K562 (cell line): ENCODE measurements around the gene NABP2. TPM values are rescaled to one million over a fixed set of nuclear protein-coding genes. Genes with fewer than 3 reads are reported as not detected.

Experiments used
- ATAC-seq: fragments of 200-7000 bp; cut with Tn5 transposase; 3 replicates; pipeline ENCODE4 v1.9.1; 2020; ENCODE audit warnings: moderate library complexity
- BruUV-seq: library from RNA; stranded (reverse); fragments of 400-500 nt; replicated peaks from 2 replicates; lab custom pipeline; 2021; lab: Mats Ljungman, UMichigan
- CTCF ChIA-PET: fragments of 300-600 bp; formaldehyde crosslinking; extraction: SDS; loops from one replicate; lab custom pipeline; 2021; ENCODE audit warnings: low intra/inter-chr PET ratio; lab: Yijun Ruan, JAX
- POLR2A ChIA-PET: fragments of 300-600, 350-650 bp; sonication (Branson Sonifier 250); formaldehyde crosslinking; extraction: SDS; loops from one replicate; lab custom pipeline; 2021; ENCODE audit warnings: antibody characterized with exemption, inconsistent platforms; lab: Yijun Ruan, JAX
- DNase-seq, 4 experiments: peaks; one replicate each; pipeline versions ENCODE4 v3.0.0 to v3.0.0-alpha.2; 2011 to 2018; ENCODE audit warnings: low spot score in 3 of 4, mixed read lengths in 3 of 4; ENCODE audit errors: extremely low read depth in 1 of 4
- FAIRE-seq: peaks from 2 replicates; lab custom pipeline; 2011; peaks lifted over from hg19 to GRCh38; lab: Jason Lieb, UNC
- H2AFZ ChIP-seq: 2 replicates; pipeline ENCODE4 v1.6.0; 2011; ENCODE audit warnings: low read depth, low read length, control low read depth, inconsistent platforms
- H3K27ac ChIP-seq: fragments of 200-600 bp; 3 replicates; pipeline ENCODE4 v1.8.0; 2011; ENCODE audit warnings: low read depth, mild to moderate bottlenecking, control low read depth, inconsistent platforms, low read length, moderate library complexity, mixed read lengths; ENCODE audit errors: extremely low read depth
- H3K27me3 ChIP-seq, 2 experiments: fragments of 300-600 bp in 1 of 2; 2 replicates in 1 of 2; 3 replicates in 1 of 2; pipeline versions ENCODE4 v1.6.0 to v1.8.0; 2011; ENCODE audit warnings: inconsistent platforms in 2 of 2, low read length in 2 of 2, mild to moderate bottlenecking in 1 of 2, mixed read lengths in 1 of 2, moderate library complexity in 1 of 2; ENCODE audit not compliant: control insufficient read depth in 2 of 2, insufficient read depth in 2 of 2
- H3K36me3 ChIP-seq: fragments of 300-600 bp; 3 replicates; pipeline ENCODE4 v1.8.0; 2011; ENCODE audit warnings: mild to moderate bottlenecking, low read length, inconsistent platforms; ENCODE audit not compliant: control insufficient read depth, insufficient read depth
- H3K4me1 ChIP-seq, 2 experiments: fragments of 200-600 bp in 1 of 2; replicated peaks in 1 of 2; 2 replicates in 1 of 2; 3 replicates in 1 of 2; pipeline versions ENCODE4 v1.5.1 to v1.8.0; 2011; ENCODE audit warnings: inconsistent platforms in 2 of 2, low read length in 2 of 2, mild to moderate bottlenecking in 1 of 2, mixed read lengths in 1 of 2, moderate library complexity in 1 of 2; ENCODE audit not compliant: control insufficient read depth in 2 of 2, insufficient read depth in 2 of 2
- H3K4me2 ChIP-seq: 2 replicates; pipeline ENCODE4 v1.6.1; 2011; ENCODE audit warnings: low read length, control low read depth, inconsistent platforms, mixed read lengths; ENCODE audit not compliant: insufficient read depth
- H3K4me3 ChIP-seq: fragments of 200-600 bp; sonication (generic), shearing (Covaris generic); 2 replicates; pipeline ENCODE4 v1.5.1; 2016; ENCODE audit warnings: control low read depth, inconsistent platforms
- H3K79me2 ChIP-seq: fragments of 200-600 bp; 3 replicates; pipeline ENCODE4 v1.8.0; 2011; ENCODE audit warnings: low read length, inconsistent platforms; ENCODE audit not compliant: control insufficient read depth, insufficient read depth
- H3K9ac ChIP-seq, 2 experiments: 2 replicates each; pipeline versions ENCODE4 v1.6.0 to v1.6.1; 2011; ENCODE audit warnings: low read depth in 2 of 2, low read length in 2 of 2, control low read depth in 1 of 2, inconsistent platforms in 1 of 2, mild to moderate bottlenecking in 1 of 2, mixed read lengths in 1 of 2; ENCODE audit not compliant: insufficient read depth in 1 of 2
- H3K9me1 ChIP-seq: one replicate; pipeline ENCODE4 v1.6.0; 2011; ENCODE audit warnings: inconsistent platforms, mild to moderate bottlenecking, low read length, moderate library complexity; ENCODE audit not compliant: control insufficient read depth, insufficient read depth
- H3K9me3 ChIP-seq: replicated peaks from 2 replicates; pipeline ENCODE4 v1.5.1; 2011; ENCODE audit warnings: low read depth, low read length, inconsistent platforms; ENCODE audit not compliant: control insufficient read depth, insufficient read depth
- H4K20me1 ChIP-seq: replicated peaks from 2 replicates; pipeline ENCODE4 v1.6.1; 2011; ENCODE audit warnings: low read length, inconsistent platforms, mixed read lengths; ENCODE audit not compliant: control insufficient read depth, insufficient read depth
- CAMTA2 ChIP-seq: fragments of 250-450 bp; sonication (Bioruptor Pico); conservative IDR thresholded peaks from 2 replicates; pipeline ENCODE4 v1.5.1; 2022
- FOSL1 ChIP-seq: fragments of 200-800 bp; sonication (Bioruptor generic); conservative IDR thresholded peaks from 2 replicates; pipeline ENCODE4 v1.6.1; 2016; ENCODE audit warnings: missing genetic modification characterization, missing compliant biosample characterization
- JUNB ChIP-seq: fragments of 450-650 bp; formaldehyde crosslinking; conservative IDR thresholded peaks from 2 replicates; pipeline ENCODE4 v1.4.0; 2020; ENCODE audit warnings: mild to moderate bottlenecking
- KDM5B ChIP-seq: fragments of 200-600 bp; sonication (generic); IDR thresholded peaks from 2 replicates; pipeline ENCODE4 v1.6.1; 2012; ENCODE audit warnings: low read depth, mild to moderate bottlenecking, moderate library complexity, low read length, control low read depth, inconsistent platforms; ENCODE audit not compliant: insufficient replicate concordance
- MXD1 ChIP-seq: fragments of 250-450 bp; sonication (Bioruptor Pico); IDR thresholded peaks from 2 replicates; pipeline ENCODE4 v1.8.0; 2021; ENCODE audit warnings: borderline replicate concordance, mild to moderate bottlenecking, moderate library complexity; ENCODE audit not compliant: poor library complexity, severe bottlenecking
- OTX1 ChIP-seq: fragments of 450-650 bp; formaldehyde crosslinking; IDR thresholded peaks from 2 replicates; pipeline ENCODE4 v1.4.0; 2022; ENCODE audit warnings: mild to moderate bottlenecking
- PKNOX1 ChIP-seq: fragments of 450-650 bp; IDR thresholded peaks from 2 replicates; pipeline ENCODE4 v1.6.1; 2016
- POLR2A ChIP-seq: fragments of 450-650 bp; conservative IDR thresholded peaks from 2 replicates; pipeline ENCODE4 v1.6.1; 2016
- ZBTB33 ChIP-seq: sonication (generic); formaldehyde crosslinking; IDR thresholded peaks from 2 replicates; pipeline ENCODE4 v1.8.1; 2023; ENCODE audit warnings: mild to moderate bottlenecking, missing genetic modification reagents
- ZNF24 ChIP-seq: fragments of 450-650 bp; IDR thresholded peaks from 2 replicates; pipeline ENCODE4 v1.6.1; 2016
- ZNF584 ChIP-seq: fragments of 200-800 bp; sonication (Bioruptor generic); IDR thresholded peaks from 2 replicates; pipeline ENCODE4 v1.6.1; 2016; ENCODE audit warnings: low read depth, mild to moderate bottlenecking, missing genetic modification characterization, missing compliant biosample characterization
- ZNF695 ChIP-seq: fragments of 450-650 bp; formaldehyde crosslinking; IDR thresholded peaks from 2 replicates; pipeline ENCODE4 v1.4.0; 2020; ENCODE audit warnings: mild to moderate bottlenecking, moderate library complexity
- WGBS: fragments of 100-300 bp; shearing (Covaris generic); methylation state at CpG from one replicate; pipeline ENCODE4 v1.1.6; 2016; ENCODE audit warnings: low coverage, mixed read lengths; ENCODE audit not compliant: insufficient coverage; ENCODE audit errors: missing lambda C conversion rate; 5-methylcytosine and 5-hydroxymethylcytosine counted together
- in situ Hi-C: fragments of 300-500 bp; cut with MboI; formaldehyde crosslinking; loops from 4 replicates; pipeline ENCODE4 v1.15.0; 2018; ENCODE audit warnings: inconsistent platforms, mixed read lengths
- intact Hi-C: fragments of 100-400 bp; cut with micrococcal nuclease; formaldehyde crosslinking; loops from 2 replicates; pipeline ENCODE4 v1.14.2; 2022
- polyA plus RNA-seq, 8 experiments: library from polyadenylated mRNA; depleted of rRNA in 4 of 8; stranded (reverse) in 5 of 8; unstranded in 3 of 8; fragments of >200 nt; fragmentation: Nextera tagmentation in 2 of 8; fragmentation: Illumina TruSeq in 1 of 8; extraction: Ambion mirVana in 2 of 8; extraction: Trizol in 1 of 8; gene quantifications; 2 replicates each; pipeline versions ENCODE4 v1.2.1 to v1.2.3, GENCODE V29; 2011 to 2014; ENCODE audit warnings: inconsistent platforms in 1 of 8, missing spikeins in 1 of 8
- total RNA-seq, 7 experiments: library from RNA; depleted of rRNA in 6 of 7; stranded (reverse); fragments of >200 nt in 6 of 7; fragmentation: Illumina TruSeq in 2 of 7; extraction: Trizol in 2 of 7; gene quantifications; 2 replicates each; pipeline versions ENCODE4 v1.2.1 to v1.2.3, GENCODE V29; 2011 to 2021; ENCODE audit warnings: low replicate concordance in 1 of 7
- TF ChIP-seq, protein P1 (sequence below): fragments of 150-350 bp; conservative IDR thresholded peaks from 2 replicates; pipeline ENCODE4 v1.6.1; 2014; ENCODE audit warnings: low read length
- TF ChIP-seq, protein P2 (sequence below), 2 experiments: fragments of 450-650 bp; conservative IDR thresholded peaks; 2 replicates each; pipeline ENCODE4 v1.6.1; 2017; ENCODE audit warnings: mild to moderate bottlenecking in 2 of 2, moderate library complexity in 2 of 2

Gene NABP2
- total and polyA plus RNA-seq, 9 of the 15 experiments (the other 6 are each of a cell fraction or from before 2014, with no cell fraction given), result 11.3 to 60.6 (median 43.5) TPM

DNA sequence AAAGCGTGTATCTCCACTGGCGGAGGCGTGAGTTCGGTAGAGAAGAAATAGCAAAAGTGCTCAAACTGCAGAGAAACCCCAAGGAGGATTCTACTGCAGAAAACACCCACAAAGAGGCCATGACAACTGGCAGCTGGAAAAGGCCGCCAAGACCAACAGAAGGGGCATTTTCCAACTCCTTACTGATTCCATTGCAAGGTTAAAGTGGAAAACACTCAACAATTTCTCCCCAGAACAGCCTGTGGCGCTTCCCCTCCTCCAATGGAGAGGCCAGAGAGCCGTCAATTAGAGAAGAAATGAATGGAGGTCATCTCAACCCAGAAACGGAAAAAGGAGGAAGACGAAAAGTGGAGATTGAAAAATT lies 34.7 kb downstream of the NABP2 start:
- peak overlapping the region; percentile 84 for H3K27ac ChIP-seq
- peaks cover 12 to 20% of the 10 kb centered on the region in 2 experiments; a peak in 4 of 5 replicates for H3K4me1 ChIP-seq
- peaks cover 33% of the 10 kb centered on the region; the same call in 2 of the 3 replicates for H3K36me3 ChIP-seq
- H3K27me3 ChIP-seq, result no peaks in the 10 kb centered on the region
- intact Hi-C loops, result loop anchor here (2.0 kb wide), 2 partner anchors 34 to 140 kb away; partner anchors contain the start of genes NABP2 and ZC3H10
- peak overlapping the region; percentile 91 for H3K4me3 ChIP-seq
- WGBS, result 24% methylated on average over 8 of the region's 9 CpGs
- ChIA-PET CTCF (interaction anchor here (0.8 to 2.4 kb wide), 4 partner anchors 35 to 140 kb away, joined by 3 to 11 read pairs (median 5); partner anchors contain the start of gene SMARCC2), POLR2A (interaction anchor here (0.6 to 1.5 kb wide), 6 partner anchors 11 to 222 kb away, joined by 3 to 4 read pairs (median 4); no protein-coding TSS in a partner anchor)
- DNase-seq, result no peak
- no TSS peak for BruUV-seq
- peak overlapping the region; percentile 98 for H2AFZ ChIP-seq
- FAIRE-seq, result no peak
- H3K9ac ChIP-seq, result peak overlapping the region; percentile 85 to 95
- in situ Hi-C loops, result loop anchor here (5.0 kb wide), 1 partner anchor 67 kb away; no protein-coding TSS in a partner anchor
- peak overlapping the region; percentile 97 for H3K4me2 ChIP-seq
- H4K20me1 ChIP-seq, result peaks cover 6% of the 10 kb centered on the region
- no peaks in the 10 kb centered on the region for H3K9me3 ChIP-seq
- no peaks in the 10 kb centered on the region for H3K9me1 ChIP-seq
- H3K79me2 ChIP-seq, result peaks cover 24% of the 10 kb centered on the region
- no peak; the same call in none of the 3 replicates for ATAC-seq
- TF ChIP-seq ZBTB33 (CRISPR knock-in tag) (0 out of 2 replicates have a peak, but pooled peaks have one; percentile 7), ZNF695 (CRISPR knock-in tag) (no peak), ZNF584 (no peak), ZNF24 (peak; percentile 22; the same call in 1 of the 2 replicates), CAMTA2 (CRISPR knock-in tag) (no peak), OTX1 (peak; percentile 23; the same call in 1 of the 2 replicates), MXD1 (CRISPR knock-in tag) (no peak), FOSL1 (tag) (0 out of 2 replicates have a peak, but pooled peaks have one; percentile 2), POLR2A (0 out of 2 replicates have a peak, but pooled peaks have one; percentile 4), PKNOX1 (0 out of 2 replicates have a peak, but pooled peaks have one; percentile 19), JUNB (CRISPR knock-in tag) (no peak), KDM5B (no peak)
- TF ChIP-seq, protein P1, sequence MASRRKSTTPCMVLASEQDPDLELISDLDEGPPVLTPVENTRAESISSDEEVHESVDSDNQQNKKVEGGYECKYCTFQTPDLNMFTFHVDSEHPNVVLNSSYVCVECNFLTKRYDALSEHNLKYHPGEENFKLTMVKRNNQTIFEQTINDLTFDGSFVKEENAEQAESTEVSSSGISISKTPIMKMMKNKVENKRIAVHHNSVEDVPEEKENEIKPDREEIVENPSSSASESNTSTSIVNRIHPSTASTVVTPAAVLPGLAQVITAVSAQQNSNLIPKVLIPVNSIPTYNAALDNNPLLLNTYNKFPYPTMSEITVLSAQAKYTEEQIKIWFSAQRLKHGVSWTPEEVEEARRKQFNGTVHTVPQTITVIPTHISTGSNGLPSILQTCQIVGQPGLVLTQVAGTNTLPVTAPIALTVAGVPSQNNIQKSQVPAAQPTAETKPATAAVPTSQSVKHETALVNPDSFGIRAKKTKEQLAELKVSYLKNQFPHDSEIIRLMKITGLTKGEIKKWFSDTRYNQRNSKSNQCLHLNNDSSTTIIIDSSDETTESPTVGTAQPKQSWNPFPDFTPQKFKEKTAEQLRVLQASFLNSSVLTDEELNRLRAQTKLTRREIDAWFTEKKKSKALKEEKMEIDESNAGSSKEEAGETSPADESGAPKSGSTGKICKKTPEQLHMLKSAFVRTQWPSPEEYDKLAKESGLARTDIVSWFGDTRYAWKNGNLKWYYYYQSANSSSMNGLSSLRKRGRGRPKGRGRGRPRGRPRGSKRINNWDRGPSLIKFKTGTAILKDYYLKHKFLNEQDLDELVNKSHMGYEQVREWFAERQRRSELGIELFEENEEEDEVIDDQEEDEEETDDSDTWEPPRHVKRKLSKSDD, result no peak
- TF ChIP-seq, protein P2, sequence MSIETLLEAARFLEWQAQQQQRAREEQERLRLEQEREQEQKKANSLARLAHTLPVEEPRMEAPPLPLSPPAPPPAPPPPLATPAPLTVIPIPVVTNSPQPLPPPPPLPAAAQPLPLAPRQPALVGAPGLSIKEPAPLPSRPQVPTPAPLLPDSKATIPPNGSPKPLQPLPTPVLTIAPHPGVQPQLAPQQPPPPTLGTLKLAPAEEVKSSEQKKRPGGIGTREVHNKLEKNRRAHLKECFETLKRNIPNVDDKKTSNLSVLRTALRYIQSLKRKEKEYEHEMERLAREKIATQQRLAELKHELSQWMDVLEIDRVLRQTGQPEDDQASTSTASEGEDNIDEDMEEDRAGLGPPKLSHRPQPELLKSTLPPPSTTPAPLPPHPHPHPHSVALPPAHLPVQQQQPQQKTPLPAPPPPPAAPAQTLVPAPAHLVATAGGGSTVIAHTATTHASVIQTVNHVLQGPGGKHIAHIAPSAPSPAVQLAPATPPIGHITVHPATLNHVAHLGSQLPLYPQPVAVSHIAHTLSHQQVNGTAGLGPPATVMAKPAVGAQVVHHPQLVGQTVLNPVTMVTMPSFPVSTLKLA (conservative IDR thresholded peaks at IDR 0.05), result no peak
